Stimulated activated CD4-positive, alpha-beta T cell treated with anti-CD3 and anti-CD28 coated beads, TNF-alpha, amount 100 ng/mL, for 4 hours (primary cell): ENCODE results near the gene UBALD1.

Experiments used
- DNase-seq, 3 experiments: peaks; one replicate each; pipeline ENCODE4 v3.0.0-alpha.2; 2020; ENCODE audit warnings: low read depth in 3 of 3

UBALD1 gene

DNA sequence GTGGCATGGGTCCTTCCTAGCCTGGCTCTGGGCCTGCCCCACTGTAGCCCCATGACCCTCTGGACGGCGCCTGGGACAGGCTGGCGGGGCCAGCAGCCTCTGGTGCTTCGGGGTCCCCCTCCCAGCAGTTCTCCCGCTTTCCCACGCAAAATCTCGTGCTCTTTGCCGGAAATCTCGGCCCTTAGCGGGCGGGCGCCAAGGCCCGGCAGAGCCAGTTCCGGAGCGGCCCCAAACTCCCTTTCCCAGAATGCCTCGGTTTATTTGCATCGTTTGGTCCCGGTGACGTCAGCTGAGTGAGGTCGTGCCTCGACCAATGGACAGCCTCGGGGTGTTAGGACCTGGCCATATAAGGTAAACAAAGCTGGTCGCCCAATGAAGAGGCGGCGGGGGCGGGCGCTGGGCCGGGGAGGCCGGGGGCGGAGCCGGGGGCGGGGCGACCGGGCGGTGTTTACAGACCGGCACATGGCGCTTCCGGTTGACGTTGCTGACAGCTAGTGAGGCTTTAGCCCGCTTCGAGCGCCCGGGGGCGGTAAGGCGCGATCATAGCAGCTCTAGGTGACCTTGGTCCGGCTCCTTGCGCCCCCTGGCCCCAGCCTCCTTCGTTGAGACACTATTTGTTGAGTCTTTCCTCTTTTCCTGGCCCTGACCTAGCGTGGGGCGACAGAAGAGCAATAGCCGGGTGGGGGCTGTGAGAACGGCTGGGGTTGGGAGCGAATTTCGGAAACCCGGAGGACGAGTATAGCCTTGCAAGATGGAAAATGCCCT, 1.5 kb upstream of the UBALD1 start:
- peak; percentile 96 to 99 (median 97) for DNase-seq

DNA sequence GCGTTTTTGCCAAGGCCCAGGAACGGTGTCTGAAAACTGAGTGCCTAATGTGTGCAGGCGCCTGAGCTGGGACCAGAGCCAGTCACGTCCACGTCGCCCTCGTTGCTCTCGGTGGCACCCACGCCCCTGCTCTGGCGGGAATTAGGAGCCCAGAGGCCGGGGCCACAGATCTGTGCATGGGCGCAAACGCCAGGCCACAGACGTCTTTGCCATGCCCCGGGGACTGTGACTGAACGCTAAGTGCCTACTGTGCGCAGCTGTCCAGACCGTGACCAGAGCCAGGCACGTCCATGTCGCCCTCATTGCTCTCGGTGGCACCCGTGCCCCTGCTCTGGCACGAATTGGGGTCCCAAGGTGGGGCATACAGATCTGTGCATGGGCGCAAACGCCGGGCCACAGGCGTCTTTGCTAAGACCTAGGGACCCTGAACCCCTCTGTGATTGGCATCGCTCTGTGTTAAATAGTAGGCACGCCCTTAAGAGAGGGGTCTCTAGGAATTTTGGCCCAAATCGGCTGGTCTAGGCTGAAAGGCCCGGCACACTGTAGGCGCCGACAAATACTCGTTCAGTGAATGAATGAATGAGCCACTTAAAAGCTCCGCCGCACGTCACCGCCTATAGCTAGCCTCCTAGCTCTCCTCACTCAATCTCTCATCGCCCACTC, 827 bp upstream of the UBALD1 start:
- peak in 1 of 3 experiments; percentile 9 for DNase-seq

DNA sequence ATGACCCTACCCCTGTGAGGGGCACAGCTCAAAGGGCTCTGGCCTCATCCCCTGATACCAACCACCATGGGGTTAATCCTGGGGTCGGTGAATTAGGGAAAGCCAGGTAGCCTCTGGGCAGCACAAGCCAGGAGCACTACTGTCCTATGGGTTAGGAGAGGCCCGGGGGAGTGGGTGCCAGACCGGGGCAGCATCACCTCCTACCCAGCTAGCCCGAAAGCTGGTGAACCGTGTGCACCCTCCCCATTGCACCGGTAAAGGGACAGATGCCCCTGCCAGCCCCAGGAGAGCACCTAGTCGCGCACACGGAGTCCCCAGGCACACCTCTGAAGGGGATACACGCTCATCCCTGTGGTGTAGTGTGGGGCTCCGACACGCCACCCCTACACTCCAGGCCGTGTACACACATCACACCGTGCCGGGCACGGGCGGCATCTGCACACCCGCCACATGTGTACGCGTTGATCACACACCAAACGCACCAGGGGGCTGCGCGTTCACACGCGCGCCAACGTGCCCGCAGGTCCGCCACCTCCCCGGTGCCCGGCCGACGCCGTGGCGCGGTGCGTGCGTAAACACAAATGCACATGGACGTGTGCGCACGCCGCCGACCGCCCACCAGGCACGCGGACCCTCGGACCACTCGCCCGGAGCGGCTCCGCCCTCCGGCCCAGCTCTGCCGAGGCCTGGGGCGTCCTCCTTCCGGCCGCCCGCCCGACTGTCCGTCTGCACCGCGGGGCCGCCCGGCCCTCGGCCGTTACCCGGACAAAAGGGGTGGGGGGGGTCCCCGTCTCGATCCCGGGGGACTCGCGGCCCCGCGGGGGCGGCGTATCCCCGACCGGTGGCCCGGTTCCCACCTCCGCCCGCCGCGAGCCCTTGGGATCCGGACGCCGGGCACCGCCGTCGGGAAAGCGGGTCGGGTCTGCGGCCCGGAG, 785 bp downstream of the UBALD1 start:
- peak in 2 of 3 experiments; percentile 4 to 9 for DNase-seq

DNA sequence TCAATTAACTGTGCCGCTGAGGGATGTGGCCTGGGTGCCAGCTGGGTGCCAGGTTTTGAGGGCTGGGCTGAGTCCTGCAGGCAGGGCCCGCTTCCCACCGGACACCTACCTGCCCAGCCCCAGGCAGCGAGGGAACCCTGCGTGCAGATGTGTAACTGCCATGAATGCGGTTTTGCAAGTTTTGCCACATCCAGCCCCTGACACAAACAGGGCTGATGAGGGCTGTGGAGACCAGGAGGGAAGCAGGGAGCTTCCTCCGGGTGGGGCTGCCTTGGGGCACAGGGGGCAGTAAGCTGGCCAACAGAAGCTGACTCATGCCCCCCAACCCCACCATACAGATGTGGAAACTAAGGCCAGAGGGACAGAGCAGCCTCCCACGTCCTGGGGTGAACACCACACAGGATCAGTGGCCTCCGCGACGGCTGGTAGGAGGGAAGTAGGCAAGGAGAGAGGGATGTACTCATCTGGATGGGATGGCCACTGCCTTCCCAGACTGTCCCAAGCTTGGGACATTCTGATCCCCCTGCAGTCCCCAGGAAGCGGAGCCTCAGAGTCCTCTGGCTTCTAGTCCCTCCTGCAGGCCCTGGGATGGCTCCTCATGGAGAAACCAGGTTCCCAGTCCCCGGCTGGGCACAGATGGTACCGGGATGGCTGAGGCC, 1.6 kb downstream of the UBALD1 start:
- DNase-seq, result no peak

DNA sequence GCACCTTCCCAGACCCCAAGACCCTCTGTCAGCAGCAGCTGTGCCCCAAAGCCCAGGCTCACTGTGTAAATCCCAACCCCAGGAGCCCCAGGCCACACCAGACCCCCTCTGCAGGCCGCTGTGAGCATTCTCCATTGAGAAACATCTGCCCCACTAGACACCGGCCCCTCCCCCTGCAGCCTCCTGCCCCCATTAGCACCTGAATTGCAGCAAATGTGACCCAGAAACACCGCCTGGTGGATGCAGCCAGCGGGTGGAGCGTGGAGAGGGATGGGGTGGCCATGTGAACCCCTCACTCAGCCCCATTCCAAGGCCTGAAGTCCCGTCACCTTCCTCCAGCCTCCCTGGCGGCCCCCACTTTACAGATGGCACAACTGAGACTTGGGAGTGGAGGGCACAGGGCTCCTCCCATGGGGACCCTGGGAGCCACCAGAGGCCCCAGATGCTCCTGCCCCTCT, 2.2 kb downstream of the UBALD1 start:
- DNase-seq, result no peak

DNA sequence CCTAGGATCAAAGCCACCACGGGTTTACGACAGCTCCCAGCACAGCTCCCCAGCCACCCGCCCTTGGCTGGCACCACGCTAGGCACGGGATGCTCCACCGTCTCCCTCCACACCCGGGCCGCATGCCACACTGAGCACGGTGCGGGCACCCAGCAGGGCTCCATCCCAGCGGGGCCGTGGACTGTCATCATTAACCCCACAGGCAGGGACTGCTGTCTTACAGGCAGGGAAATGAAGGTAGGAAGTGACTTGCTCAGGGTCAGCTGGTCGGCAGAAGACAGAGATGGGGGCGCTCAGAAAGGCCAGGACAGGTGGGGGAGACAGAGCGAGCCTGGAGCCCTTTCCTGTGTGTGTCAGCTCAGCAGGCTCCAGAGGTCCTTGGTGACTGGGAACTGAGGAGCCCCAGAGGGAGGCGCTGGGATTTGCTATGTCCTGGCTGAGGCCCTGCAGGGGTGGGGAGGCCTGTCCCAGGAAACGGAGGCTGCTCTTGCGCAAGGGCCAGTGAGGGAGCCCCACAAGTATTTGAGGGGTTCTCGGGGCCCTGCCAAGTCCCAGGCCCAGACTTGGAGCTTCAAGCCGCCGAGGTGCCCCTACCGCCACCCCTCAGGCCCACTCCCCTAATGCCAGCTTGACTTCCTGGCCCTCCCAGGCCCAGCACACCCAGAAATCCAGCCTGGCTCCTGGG, 3.2 kb downstream of the UBALD1 start:
- no peak for DNase-seq

DNA sequence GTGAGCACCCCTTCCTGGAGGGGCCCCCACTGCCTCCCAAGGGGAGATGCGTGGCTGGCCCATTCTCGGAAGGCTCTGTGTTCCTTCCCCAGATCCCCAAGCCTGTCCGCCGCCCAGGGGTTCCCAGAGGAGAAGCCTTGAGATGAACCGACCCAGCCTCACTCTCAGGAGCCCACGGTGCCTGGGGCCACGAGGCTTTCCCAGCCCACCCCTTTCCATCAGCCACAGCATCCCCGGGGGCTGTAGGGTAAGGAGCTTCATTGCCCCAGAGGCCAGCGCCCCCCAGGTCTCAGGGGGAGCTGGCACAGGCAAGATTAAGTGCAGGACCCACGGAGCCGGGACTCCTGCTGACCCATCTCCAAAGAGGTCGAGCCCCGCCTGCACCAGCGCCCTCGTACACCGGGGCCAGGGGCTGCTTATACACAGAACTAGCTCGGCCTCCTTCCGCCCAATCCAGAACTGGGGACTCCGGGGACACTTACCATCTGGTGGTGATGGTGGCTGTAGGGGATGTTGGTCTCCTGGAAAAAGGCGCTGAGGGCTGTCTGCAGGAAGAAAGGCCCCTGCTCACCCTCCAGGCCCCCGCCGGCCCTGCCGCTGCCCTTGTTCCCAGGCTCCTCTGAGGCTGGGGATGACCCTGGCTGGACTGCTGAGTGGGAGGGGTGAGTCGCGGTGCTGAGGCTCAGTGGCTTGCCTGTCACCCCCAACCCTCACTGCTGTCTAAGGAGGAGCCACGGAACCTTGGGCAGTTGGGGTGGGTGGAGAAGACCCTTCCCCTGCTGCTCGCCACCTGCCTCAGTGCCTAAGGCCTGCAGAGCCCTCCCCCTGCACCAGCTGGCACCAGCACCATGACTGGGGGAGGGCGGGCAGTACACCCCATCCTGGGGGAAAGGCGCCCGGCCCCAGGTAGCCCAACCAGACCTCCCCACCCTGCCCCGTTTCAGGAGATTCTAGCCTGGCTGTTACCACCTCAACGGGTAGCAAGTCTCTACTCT, 4.4 kb downstream of the UBALD1 start:
- DNase-seq, result no peak

DNA sequence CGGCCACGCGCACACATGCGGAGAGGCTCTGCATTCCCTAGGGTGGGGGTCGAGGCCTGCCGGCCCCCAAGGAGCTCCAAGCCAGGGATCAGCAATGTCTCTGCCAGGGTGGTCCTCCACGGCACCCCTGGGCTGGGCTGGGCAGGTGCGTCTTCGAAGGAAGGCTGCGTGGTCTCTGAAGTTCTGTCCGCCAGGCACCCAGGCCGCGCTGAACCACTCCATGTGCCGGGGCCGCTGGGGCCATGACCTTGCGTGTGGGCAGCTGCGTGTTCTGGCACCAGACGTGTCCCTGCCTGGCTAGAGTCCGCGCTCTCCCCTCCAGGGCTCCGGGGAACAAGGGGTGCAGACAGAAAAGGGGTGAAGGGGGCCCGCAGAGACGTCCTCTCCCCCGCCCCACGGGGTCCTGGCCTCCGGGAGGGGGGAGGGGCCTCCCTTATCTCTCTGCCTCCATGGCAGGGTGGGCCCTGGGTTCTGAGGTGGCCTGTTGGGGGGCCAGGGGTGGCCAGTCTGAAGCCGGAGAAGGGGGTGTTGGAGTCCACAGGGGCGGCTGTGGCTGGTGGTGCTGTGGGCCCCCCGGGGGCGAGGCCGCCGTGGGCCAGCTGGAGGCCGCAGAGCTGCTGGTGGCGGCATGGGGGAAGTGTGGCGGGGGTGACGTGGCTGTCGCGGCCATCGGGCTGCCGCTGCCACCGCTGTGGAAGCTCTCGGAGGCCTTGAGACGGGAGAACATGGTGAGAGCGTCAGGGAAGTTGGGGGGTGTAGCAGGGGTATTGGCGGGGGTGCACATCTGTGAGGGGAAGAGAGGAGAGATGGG, 5.3 kb downstream of the UBALD1 start:
- DNase-seq, result no peak

DNA sequence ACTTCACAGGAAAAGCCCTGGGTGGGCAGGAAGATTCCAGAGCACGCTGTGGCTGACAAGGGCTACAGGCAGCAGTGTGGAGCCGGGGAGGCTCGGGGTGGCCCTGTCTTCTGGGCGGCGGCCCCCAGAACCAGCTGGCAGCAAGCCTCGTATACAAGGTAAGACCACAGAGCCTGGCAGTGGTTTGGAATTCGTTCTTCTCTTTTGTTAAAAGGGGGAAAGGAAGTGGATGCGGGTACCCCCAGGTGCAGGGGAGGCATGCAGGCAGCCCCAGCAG, 6.0 kb downstream of the UBALD1 start:
- DNase-seq, result no peak

DNA sequence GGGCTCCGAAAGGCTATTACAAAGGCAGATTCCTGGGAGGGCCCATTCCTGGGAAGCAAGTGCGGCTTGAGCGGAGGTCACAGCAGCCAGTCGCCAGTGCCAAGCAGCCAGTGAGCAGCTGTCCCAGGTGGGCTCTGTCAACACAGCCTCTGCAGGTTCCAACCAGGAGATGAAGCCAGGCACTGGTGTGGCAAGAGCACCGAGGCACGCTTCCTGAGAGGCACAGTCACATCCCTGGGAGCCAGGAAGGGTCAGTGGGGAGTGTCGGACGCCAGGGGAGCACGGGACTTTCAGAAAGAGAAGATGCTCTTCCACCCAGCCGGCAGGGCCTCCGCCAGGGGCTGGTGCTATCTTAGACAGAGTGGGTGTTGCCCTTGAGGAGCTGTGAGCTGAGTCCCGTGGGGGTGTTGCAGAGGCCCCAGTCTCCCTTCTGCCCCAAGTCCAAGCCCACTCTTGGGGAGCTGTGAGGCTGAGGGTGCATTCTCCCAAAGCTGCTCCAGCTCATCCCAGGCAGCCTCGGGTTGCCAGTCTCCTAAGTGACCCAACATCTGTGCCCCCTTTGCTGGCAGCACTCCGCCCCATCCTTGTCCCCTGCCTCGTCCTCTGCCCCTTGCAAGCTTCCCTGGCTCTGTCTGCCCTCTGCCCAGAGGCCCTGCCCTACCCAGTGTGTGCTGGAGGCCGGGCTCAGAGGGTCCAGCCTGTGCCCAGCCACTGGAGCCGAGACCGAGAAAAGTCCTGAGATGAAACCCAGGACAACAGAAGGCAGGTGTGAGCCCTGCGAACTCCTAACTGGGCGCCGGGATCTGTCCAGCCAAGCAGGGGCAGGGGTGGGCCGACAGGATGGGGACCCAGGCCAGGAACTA, 6.6 kb downstream of the UBALD1 start:
- no peak for DNase-seq

DNA sequence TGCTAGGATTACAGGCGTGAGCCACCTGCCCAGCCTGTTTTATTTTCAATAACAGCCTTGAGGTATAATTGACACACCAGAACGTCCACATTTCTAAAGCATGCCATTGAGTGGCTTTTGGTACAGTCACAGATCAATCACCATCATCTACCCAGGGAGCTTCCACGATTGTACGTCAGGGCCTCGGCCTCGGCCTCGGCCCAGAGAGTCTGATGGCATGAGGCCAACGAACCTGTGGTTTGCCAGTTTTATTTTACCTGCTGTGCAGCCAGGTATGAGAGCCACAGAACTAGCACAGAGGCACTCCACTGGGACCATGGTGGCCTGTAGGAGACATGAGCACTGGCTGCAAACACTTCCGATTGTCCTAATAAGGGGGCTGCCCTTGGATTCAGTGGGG, 8.3 kb downstream of the UBALD1 start:
- DNase-seq, result no peak

DNA sequence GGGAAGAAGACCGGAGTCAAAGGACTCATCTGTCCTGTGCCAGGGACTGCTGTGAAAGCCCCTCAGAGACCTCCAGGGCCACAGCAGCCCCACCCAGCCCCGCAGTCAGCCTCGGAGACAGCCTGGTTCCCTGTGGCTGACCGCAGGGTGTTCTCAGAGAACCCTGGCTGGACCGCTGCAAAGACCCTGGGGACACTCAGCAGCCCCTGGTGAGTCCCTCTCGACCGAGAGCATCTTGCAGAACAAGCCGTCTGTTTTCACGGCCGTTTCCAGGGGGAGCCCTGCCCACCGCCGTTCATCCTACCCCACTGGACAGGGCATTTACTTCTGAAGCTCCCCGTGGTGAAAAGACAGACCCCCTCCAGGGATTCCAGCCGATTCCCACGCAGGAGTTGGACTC, 10.3 kb downstream of the UBALD1 start:
- DNase-seq, result no peak

DNA sequence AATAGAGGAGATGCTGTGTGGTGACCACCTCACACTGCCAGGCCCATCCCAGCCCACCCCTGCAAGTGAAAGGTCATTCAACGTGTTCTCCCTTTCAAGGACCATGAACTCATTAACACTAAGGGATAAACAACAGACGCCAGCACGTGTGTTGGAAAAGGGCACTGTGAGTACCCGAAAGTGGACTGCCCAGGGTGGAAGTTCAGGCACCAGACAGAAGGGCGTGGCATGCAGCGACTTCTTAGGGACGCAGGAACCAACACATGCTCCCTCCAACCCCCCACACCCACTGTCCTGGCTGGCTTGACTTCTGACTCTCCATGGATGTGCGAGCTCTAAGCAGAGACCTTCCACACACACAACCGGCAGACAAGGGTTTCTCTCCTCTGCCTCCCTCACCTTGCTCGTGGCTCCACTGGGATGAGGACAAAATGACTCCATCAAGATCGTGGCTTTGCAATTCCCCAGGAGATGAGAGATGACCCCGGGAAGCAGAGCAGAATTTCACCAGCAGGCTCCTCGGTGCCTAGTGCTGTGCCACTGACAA, 11.0 kb downstream of the UBALD1 start:
- no peak for DNase-seq

DNA sequence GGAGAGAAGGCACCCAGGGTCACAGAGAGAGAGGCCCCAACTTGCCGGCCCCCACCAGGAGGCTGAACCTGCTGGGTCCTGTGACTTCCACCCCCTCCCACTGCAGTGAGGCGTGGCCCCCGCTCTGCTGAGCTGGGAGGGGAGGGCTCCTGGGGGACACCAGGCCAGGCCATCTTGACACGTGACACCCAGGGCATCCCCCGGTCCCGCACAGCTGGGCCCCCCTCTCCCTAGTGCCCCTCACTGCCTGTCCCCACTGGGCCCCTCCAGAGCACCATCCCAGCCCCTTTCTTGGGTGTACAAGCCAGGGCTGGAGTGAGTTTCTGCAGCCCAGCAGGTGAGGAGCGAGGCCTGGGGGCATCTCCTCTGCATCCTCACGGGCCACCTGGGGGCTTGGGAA, 12.4 kb downstream of the UBALD1 start:
- DNase-seq, result no peak

DNA sequence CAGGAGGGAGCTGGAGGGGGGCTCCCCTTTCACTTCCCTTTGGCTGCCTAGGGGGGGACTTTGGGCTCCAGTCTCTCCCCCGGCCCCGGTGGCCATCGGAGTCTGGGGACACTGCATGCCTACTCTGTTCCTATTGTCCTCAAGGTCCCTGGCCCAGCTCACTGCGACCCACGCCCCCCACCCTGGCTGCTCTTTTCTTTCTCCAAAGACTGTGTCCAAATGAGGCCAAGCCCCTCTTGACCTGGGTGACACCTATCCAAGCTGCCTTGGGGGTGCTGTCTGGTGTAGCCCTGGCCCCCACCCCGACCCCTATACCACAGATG, 12.9 kb downstream of the UBALD1 start:
- DNase-seq, result no peak

DNA sequence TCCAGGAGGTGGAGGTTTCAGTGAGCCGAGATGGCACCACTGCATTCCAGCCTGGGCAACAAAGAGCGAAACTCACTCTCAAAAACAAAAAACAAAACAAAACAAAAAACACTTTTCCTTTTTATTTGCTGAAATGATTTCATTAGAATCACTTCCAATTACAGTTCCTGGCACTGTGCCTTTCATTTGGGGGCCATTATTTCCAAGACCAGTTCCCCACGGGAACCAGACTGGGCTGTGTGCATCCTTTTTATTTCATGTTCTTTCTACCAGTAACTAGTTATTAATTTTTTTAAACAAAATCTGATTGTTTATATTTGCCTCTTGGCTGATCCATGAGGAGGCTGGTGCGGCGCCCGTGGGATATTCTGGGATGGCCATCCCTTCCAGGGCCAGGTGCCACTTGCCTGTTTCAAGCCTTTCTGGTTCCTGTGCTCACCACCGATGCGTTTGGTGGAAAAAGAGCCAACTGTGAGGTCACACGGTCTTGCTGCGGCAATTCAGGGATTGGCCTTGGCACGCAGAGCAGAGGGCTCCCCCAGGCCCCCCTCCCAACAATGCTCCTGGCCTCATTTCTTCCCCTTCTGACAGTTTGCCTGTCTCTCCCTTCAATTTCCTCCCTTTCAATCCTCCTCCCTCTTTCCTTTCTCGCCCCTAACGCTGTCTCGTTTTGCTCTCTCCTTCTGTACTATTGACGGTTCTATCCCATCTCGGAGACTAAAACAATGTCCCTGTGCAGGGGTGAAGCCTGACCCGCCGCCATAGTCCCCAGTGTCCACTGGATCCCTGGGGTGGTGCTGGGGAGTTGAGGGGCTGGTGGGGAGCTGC, 13.4 kb downstream of the UBALD1 start:
- DNase-seq, result no peak

DNA sequence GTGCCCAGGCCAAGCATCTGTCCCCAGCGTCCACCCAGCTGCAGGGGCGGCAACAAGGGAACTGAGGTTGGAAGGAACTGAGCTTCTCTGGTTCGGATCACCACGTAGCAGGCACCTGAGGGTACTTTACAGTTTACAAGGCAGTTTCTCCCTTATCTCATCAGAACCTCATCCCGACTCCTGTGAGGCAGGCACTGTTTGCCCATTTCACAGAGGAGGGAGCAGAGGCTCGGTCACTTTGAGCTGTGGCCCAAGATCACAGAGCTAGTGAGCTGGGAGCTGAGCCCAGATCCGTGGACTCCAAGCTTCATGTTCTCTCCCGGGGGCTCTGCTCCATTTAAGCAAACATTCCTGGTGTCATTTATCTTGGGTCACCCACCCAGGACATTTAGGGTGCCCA, 15.1 kb downstream of the UBALD1 start:
- no peak for DNase-seq
